Measurements from ENCODE around the gene SLC2A14.
"Not testable (repeated sequence)": the region's sequence is repeated elsewhere in the genome, so short reads cannot be mapped to it uniquely, and the experiment has no call there.

Gene SLC2A14

GRCh38 chr12:7869137-7869536 lies 3.6 kb downstream of the SLC2A14 start:
- no peak for DNase-seq (ENCODE audit: low read depth)

- DNase-seq (ENCODE audit: low read depth): no peak
Measured at GRCh38 chr12:7868391-7868790, 4.3 kb downstream of the SLC2A14 start.

GRCh38 chr12:7864601-7865150 lies 8.0 kb downstream of the SLC2A14 start:
- DNase-seq (ENCODE audit: low read depth): no peak

- not testable (repeated sequence) for DNase-seq (ENCODE audit: low read depth)
Measured at GRCh38 chr12:7862814-7863348, 9.8 kb downstream of the SLC2A14 start.

- DNase-seq (ENCODE audit: low read depth): not testable (repeated sequence)
Measured at GRCh38 chr12:7862301-7862700, 10.4 kb downstream of the SLC2A14 start.

GRCh38 chr12:7859552-7859951 lies 13.2 kb downstream of the SLC2A14 start:
- DNase-seq (ENCODE audit: low read depth): no peak

GRCh38 chr12:7857971-7858370 lies 14.7 kb downstream of the SLC2A14 start:
- DNase-seq (ENCODE audit: low read depth): no peak

GRCh38 chr12:7856516-7856915 lies 16.2 kb downstream of the SLC2A14 start:
- no peak for DNase-seq (ENCODE audit: low read depth)

GRCh38 chr12:7853557-7853956 lies 19.2 kb downstream of the SLC2A14 start:
- DNase-seq (ENCODE audit: low read depth): no peak

GRCh38 chr12:7851622-7852081 lies 21.1 kb downstream of the SLC2A14 start:
- DNase-seq (ENCODE audit: low read depth): not testable (repeated sequence)

- not testable (repeated sequence) for DNase-seq (ENCODE audit: low read depth)
Measured at GRCh38 chr12:7850099-7850498, 22.6 kb downstream of the SLC2A14 start.

GRCh38 chr12:7848098-7848422 lies 24.7 kb downstream of the SLC2A14 start:
- not testable (repeated sequence) for DNase-seq (ENCODE audit: low read depth)

- DNase-seq (ENCODE audit: low read depth): not testable (repeated sequence)
Measured at GRCh38 chr12:7847226-7848097, 25.3 kb downstream of the SLC2A14 start.

- no peak for DNase-seq (ENCODE audit: low read depth)
Measured at GRCh38 chr12:7844116-7844515, 28.6 kb downstream of the SLC2A14 start.

GRCh38 chr12:7843583-7843982 lies 29.1 kb downstream of the SLC2A14 start:
- not testable (repeated sequence) for DNase-seq (ENCODE audit: low read depth)

- DNase-seq (ENCODE audit: low read depth): not testable (repeated sequence)
Measured at GRCh38 chr12:7843149-7843548, 29.6 kb downstream of the SLC2A14 start.

- DNase-seq (ENCODE audit: low read depth): not testable (repeated sequence)
Measured at GRCh38 chr12:7842444-7842843, 30.3 kb downstream of the SLC2A14 start.

GRCh38 chr12:7839848-7840247 lies 32.9 kb downstream of the SLC2A14 start:
- not testable (repeated sequence) for DNase-seq (ENCODE audit: low read depth)

- not testable (repeated sequence) for DNase-seq (ENCODE audit: low read depth)
Measured at GRCh38 chr12:7839226-7839625, 33.5 kb downstream of the SLC2A14 start.

GRCh38 chr12:7837366-7837765 lies 35.3 kb downstream of the SLC2A14 start:
- DNase-seq (ENCODE audit: low read depth): no peak

- no peak for DNase-seq (ENCODE audit: low read depth)
Measured at GRCh38 chr12:7835766-7836165, 36.9 kb downstream of the SLC2A14 start.

- no peak for DNase-seq (ENCODE audit: low read depth)
Measured at GRCh38 chr12:7835116-7835515, 37.6 kb downstream of the SLC2A14 start.

GRCh38 chr12:7834701-7835100 lies 38.0 kb downstream of the SLC2A14 start:
- no peak for DNase-seq (ENCODE audit: low read depth)
